Neutrophil (primary cell): Measurements from ENCODE around the gene PKIB.

Experiments used
- H3K27ac ChIP-seq: fragments of 200-600 bp; sonication (generic); 2 replicates; pipeline ENCODE4 v1.5.1; 2016; ENCODE audit warnings: mild to moderate bottlenecking, moderate library complexity
- H3K27me3 ChIP-seq: fragments of 200-600 bp; sonication (generic); 2 replicates; pipeline ENCODE4 v1.6.0; 2016; ENCODE audit warnings: mild to moderate bottlenecking
- H3K36me3 ChIP-seq: fragments of 200-600 bp; sonication (generic); 2 replicates; pipeline ENCODE4 v1.5.1; 2017
- H3K4me1 ChIP-seq, 2 experiments: fragments of 200-600 bp in 1 of 2; sonication (generic) in 1 of 2; 1 replicate in 1 of 2; 2 replicates in 1 of 2; pipeline versions ENCODE4 v1.5.1 to v1.6.1; 2013 to 2016; ENCODE audit warnings: low read depth in 1 of 2, low read length in 1 of 2, mild to moderate bottlenecking in 1 of 2, moderate library complexity in 1 of 2; ENCODE audit not compliant: control insufficient read depth in 1 of 2, insufficient read depth in 1 of 2
- H3K4me3 ChIP-seq, 2 experiments: fragments of 200-600 bp in 1 of 2; sonication (generic) in 1 of 2; 1 replicate in 1 of 2; 2 replicates in 1 of 2; pipeline ENCODE4 v1.5.1; 2013 to 2016; ENCODE audit warnings: low read depth in 1 of 2, low read length in 1 of 2, mild to moderate bottlenecking in 1 of 2, moderate library complexity in 1 of 2
- H3K9me3 ChIP-seq: fragments of 200-600 bp; sonication (generic); 2 replicates; pipeline ENCODE4 v1.5.1; 2016
- TF ChIP-seq, protein P1 (sequence below): fragments of 200-600 bp; sonication (generic); IDR thresholded peaks from 2 replicates; pipeline ENCODE4 v1.5.1; 2016; ENCODE audit warnings: antibody characterized with exemption

PKIB gene, protein sequence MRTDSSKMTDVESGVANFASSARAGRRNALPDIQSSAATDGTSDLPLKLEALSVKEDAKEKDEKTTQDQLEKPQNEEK

GRCh38 chr6:122609881-122610689 is at the start of gene PKIB:
Gene PKIB (plus strand): TSS chr6:122610405. CDS start chr6:122717795, 107,390 bp downstream.
- peaks cover 11 to 12% of the 10 kb centered on the region in 2 experiments for H3K4me1 ChIP-seq
- H3K27me3 ChIP-seq = peaks cover 81% of the 10 kb centered on the region
- H3K4me3 ChIP-seq = peak within 1 kb of the TSS in 1 of 2 experiments; percentile 8
- no peaks in the 10 kb centered on the region for H3K9me3 ChIP-seq
- H3K27ac ChIP-seq = no peak within 1 kb of the TSS
- H3K36me3 ChIP-seq = no peaks in the 10 kb centered on the region
- TF ChIP-seq, protein P1, sequence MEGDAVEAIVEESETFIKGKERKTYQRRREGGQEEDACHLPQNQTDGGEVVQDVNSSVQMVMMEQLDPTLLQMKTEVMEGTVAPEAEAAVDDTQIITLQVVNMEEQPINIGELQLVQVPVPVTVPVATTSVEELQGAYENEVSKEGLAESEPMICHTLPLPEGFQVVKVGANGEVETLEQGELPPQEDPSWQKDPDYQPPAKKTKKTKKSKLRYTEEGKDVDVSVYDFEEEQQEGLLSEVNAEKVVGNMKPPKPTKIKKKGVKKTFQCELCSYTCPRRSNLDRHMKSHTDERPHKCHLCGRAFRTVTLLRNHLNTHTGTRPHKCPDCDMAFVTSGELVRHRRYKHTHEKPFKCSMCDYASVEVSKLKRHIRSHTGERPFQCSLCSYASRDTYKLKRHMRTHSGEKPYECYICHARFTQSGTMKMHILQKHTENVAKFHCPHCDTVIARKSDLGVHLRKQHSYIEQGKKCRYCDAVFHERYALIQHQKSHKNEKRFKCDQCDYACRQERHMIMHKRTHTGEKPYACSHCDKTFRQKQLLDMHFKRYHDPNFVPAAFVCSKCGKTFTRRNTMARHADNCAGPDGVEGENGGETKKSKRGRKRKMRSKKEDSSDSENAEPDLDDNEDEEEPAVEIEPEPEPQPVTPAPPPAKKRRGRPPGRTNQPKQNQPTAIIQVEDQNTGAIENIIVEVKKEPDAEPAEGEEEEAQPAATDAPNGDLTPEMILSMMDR = no peak

DNA sequence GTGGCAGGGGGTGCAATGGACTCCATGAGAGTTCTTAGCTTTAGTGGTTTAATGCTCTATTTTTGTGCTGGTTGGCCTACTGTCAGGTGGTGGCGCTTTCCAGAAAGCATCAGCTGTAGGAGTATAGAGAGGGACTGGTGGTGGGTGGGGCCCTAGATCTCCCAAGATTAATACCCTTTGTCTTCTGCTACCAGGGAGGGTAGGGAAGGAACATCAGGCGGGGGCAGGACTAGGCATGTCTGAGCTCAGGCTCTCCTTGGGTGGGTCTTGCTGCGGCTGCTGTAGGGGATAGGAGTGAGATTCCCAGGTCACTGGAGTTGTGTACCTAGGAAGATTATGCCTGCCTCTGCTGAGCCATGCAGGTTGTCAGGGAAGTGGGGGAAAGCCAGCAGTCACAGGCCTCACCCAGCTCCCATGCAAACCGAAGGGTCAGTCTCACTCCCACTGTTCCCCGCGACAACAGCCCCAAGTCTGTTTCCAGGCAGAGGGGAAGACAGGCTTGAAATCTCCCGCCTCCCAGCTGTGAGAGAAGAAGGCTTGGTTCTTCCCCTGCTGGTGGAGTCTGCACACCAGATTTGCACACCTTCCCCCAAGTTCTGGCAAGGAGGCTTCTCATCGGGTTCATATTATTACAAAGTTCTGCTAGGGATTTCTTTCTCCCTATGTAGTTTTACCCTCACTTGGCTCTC is 46.7 kb upstream of the PKIB start:
- Histone ChIP-seq H3K4me1 (no peaks in the 10 kb centered on the region), H3K9me3 (no peaks in the 10 kb centered on the region), H3K4me3 (no peak overlapping the region), H3K36me3 (no peaks in the 10 kb centered on the region), H3K27ac (no peak overlapping the region), H3K27me3 (no peaks in the 10 kb centered on the region)
- TF ChIP-seq, protein P1 = no peak

- Histone ChIP-seq H3K4me1 (no peaks in the 10 kb centered on the region), H3K27ac (no peak overlapping the region), H3K36me3 (no peaks in the 10 kb centered on the region), H3K27me3 (no peaks in the 10 kb centered on the region), H3K4me3 (no peak overlapping the region), H3K9me3 (no peaks in the 10 kb centered on the region)
- TF ChIP-seq, protein P1 = no peak
Measured at GRCh38 chr6:122564230-122564629, 46.0 kb upstream of the PKIB start.

DNA sequence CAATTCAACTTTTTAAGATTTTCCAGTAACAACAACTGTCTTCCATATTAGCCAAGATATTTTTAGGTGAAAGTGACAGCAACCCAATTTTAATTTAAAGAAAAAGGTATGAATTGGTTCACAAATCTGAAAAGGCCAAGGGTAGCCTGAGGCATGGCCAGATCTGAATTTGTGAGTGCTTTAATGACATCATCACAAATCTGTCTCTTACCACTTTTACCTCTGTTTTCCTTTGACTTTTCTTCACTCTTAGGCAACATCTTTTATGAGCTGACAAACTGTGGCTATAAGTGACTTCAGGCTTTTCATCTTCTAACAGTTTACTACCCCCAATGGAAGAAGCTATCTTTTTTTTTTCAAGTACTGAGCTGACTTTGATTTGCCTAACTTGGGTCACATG is 44.5 kb upstream of the PKIB start:
- Histone ChIP-seq H3K27ac (no peak overlapping the region), H3K36me3 (no peaks in the 10 kb centered on the region), H3K9me3 (no peaks in the 10 kb centered on the region), H3K4me3 (no peak overlapping the region), H3K4me1 (no peaks in the 10 kb centered on the region), H3K27me3 (no peaks in the 10 kb centered on the region)
- TF ChIP-seq, protein P1 = no peak

DNA sequence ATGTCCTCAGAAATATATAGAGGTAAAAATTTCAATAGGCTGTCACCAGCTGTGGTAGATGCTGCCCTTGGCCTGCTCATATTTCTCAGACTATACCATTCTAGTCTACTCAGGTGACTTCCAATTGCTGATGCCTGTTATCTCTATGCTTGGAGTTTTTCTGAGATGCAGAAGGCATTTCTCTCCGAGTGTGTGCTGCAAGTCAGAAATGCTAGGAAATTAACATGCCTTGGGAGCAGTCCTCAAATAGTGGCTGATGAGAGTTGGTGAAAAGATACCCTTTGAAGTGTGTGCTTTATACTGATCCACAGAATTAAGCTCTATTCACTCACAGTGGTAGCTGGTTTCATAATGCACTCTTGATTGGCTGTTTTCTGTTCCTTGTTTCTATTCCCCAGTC is 43.2 kb upstream of the PKIB start:
- no peak overlapping the region for H3K27ac ChIP-seq
- H3K4me3 ChIP-seq = no peak overlapping the region
- H3K27me3 ChIP-seq = no peaks in the 10 kb centered on the region
- H3K36me3 ChIP-seq = no peaks in the 10 kb centered on the region
- no peaks in the 10 kb centered on the region for H3K4me1 ChIP-seq
- no peaks in the 10 kb centered on the region for H3K9me3 ChIP-seq
- TF ChIP-seq, protein P1 = no peak
